H1 (cell line): ENCODE data around the gene DGKI. TPM values are rescaled to one million over a fixed set of nuclear protein-coding genes. Genes with fewer than 3 reads are reported as not detected.

Experiments used
- BACH1 ChIP-seq: IDR thresholded peaks from 2 replicates; pipeline ENCODE4 v1.6.1; 2012; ENCODE audit warnings: low read length, improper control_type of control experiment
- CHD2 ChIP-seq: IDR thresholded peaks from 2 replicates; pipeline ENCODE4 v1.6.1; 2012; ENCODE audit warnings: low read length, improper control_type of control experiment
- EP300 ChIP-seq, 2 experiments: IDR thresholded peaks; 1 replicate in 1 of 2; 2 replicates in 1 of 2; pipeline ENCODE4 v1.6.1; 2011 to 2012; ENCODE audit warnings: low read depth in 2 of 2, low read length in 2 of 2, mild to moderate bottlenecking in 2 of 2, borderline replicate concordance in 1 of 2, inconsistent platforms in 1 of 2, moderate library complexity in 1 of 2
- SUZ12 ChIP-seq: fragments of 200-600 bp; sonication (generic); IDR thresholded peaks from 2 replicates; pipeline ENCODE4 v1.6.1; 2012; ENCODE audit warnings: mild to moderate bottlenecking, inconsistent platforms, low read length, moderate library complexity, mixed read lengths
- polyA plus RNA-seq, 7 experiments: library from polyadenylated mRNA; depleted of rRNA in 3 of 7; stranded (reverse) in 5 of 7; unstranded in 2 of 7; fragments of >200 nt in 5 of 7; fragments of 200-250 nt in 2 of 7; gene quantifications; 1 replicate in 5 of 7; 2 replicates in 1 of 7; 4 replicates in 1 of 7; pipeline versions ENCODE4 v1.2.1 to v1.2.3, GENCODE V29; 2011 to 2013; ENCODE audit warnings: missing spikeins in 2 of 7, mixed read lengths in 2 of 7
- total RNA-seq: library from RNA; stranded (reverse); fragmentation: NEBNext Ultra II Directional; extraction: Animal tissue kit (Norgen Biotek cat#: 25700); gene quantifications from 2 replicates; pipeline ENCODE4 v1.2.1, GENCODE V29; 2021

DGKI gene
- total and polyA plus RNA-seq, 2 of the 8 experiments (the other 6 are each of a cell fraction or from before 2014, with no cell fraction given): 0.20 to 0.71 TPM

GRCh38 chr7:137591421-137591837 lies 255.3 kb downstream of the DGKI start (continued):
- peak; percentile 76 for TF ChIP-seq BACH1
- no peak for TF ChIP-seq CHD2
- TF ChIP-seq SUZ12: no peak
- TF ChIP-seq EP300 (IDR thresholded peaks at IDR 0.05; ENCODE audit: borderline replicate concordance in 1 of 2, low read depth in 2 of 2, low read length in 2 of 2): no peak
